HepG2 (cell line): ENCODE results near the gene SDK1. TPM values are rescaled to one million over a fixed set of nuclear protein-coding genes. Genes with fewer than 3 reads are reported as not detected.

ENCODE experiments used
- ATAC-seq: fragments of 200-7000 bp; cut with Tn5 transposase; 3 replicates; pipeline ENCODE4 v1.9.1; 2020; ENCODE audit warnings: mild to moderate bottlenecking, moderate library complexity
- BruUV-seq: library from RNA; stranded (reverse); fragments of 400-500 nt; replicated peaks from 2 replicates; lab custom pipeline; 2021; lab: Mats Ljungman, UMichigan
- CTCF ChIA-PET: fragments of 300-600 bp; formaldehyde crosslinking; extraction: SDS; loops from one replicate; lab custom pipeline; 2021; ENCODE audit warnings: low total read pairs, inconsistent platforms, low intra/inter-chr PET ratio; lab: Yijun Ruan, JAX
- POLR2A ChIA-PET: fragments of 350-600 bp; sonication (Branson Sonifier 250); formaldehyde crosslinking; loops from one replicate; lab custom pipeline; 2020; ENCODE audit warnings: antibody characterized with exemption, inconsistent platforms; lab: Yijun Ruan, JAX
- DNase-seq: peaks from one replicate; pipeline ENCODE4 v3.0.0-alpha.2; 2015; ENCODE audit warnings: low spot score
- FAIRE-seq: peaks from 3 replicates; lab custom pipeline; 2011; peaks lifted over from hg19 to GRCh38; lab: Jason Lieb, UNC
- H2AFZ ChIP-seq: one replicate; pipeline ENCODE4 v1.6.1; 2011; ENCODE audit warnings: low read length, inconsistent platforms
- H3K27ac ChIP-seq: fragments of 300-600 bp; 3 replicates; pipeline ENCODE4 v1.8.0; 2011; ENCODE audit warnings: mixed run types, mild to moderate bottlenecking, mixed read lengths, low read length, inconsistent platforms; ENCODE audit not compliant: insufficient read depth; ENCODE audit errors: extremely low read length
- H3K27me3 ChIP-seq, 2 experiments: fragments of 200-600 bp in 1 of 2; 2 replicates in 1 of 2; 3 replicates in 1 of 2; pipeline versions ENCODE4 v1.6.0 to v1.8.0; 2011; ENCODE audit warnings: low read length in 2 of 2, mild to moderate bottlenecking in 2 of 2, moderate library complexity in 2 of 2, inconsistent platforms in 1 of 2; ENCODE audit not compliant: insufficient read depth in 2 of 2, control insufficient read depth in 1 of 2
- H3K36me3 ChIP-seq, 2 experiments: fragments of 200-600 bp in 1 of 2; replicated peaks in 1 of 2; 2 replicates in 1 of 2; 3 replicates in 1 of 2; pipeline versions ENCODE4 v1.5.1 to v1.8.0; 2011; ENCODE audit warnings: low read length in 2 of 2, inconsistent platforms in 1 of 2; ENCODE audit not compliant: insufficient read depth in 2 of 2, control insufficient read depth in 1 of 2
- H3K4me1 ChIP-seq: 2 replicates; pipeline ENCODE4 v1.5.1; 2012; ENCODE audit warnings: low read length, inconsistent platforms; ENCODE audit not compliant: insufficient read depth
- H3K4me2 ChIP-seq: 2 replicates; pipeline ENCODE4 v1.6.0; 2011; ENCODE audit warnings: low read depth, low read length, inconsistent platforms
- H3K4me3 ChIP-seq, 3 experiments: fragments of 200-600 bp in 1 of 3; sonication (generic), shearing (Covaris generic) in 1 of 3; replicated peaks in 1 of 3; 2 replicates each; pipeline ENCODE4 v1.5.1; 2011 to 2016; ENCODE audit warnings: low read length in 3 of 3, inconsistent platforms in 2 of 3, low read depth in 2 of 3, mild to moderate bottlenecking in 2 of 3, control low read depth in 1 of 3, mixed read lengths in 1 of 3; ENCODE audit not compliant: insufficient read depth in 1 of 3
- H3K79me2 ChIP-seq: one replicate; pipeline ENCODE4 v1.6.1; 2011; ENCODE audit warnings: low read length, inconsistent platforms; ENCODE audit not compliant: insufficient read depth
- H3K9ac ChIP-seq: 2 replicates; pipeline ENCODE4 v1.6.0; 2011; ENCODE audit warnings: mild to moderate bottlenecking, low read depth, low read length, inconsistent platforms; ENCODE audit not compliant: insufficient read depth
- H3K9me3 ChIP-seq: 2 replicates; pipeline ENCODE4 v1.5.1; 2012; ENCODE audit warnings: mild to moderate bottlenecking, low read length
- H4K20me1 ChIP-seq: 2 replicates; pipeline ENCODE4 v1.6.0; 2011; ENCODE audit warnings: inconsistent platforms, mild to moderate bottlenecking, low read length, moderate library complexity; ENCODE audit not compliant: insufficient read depth
- ELF4 ChIP-seq: sonication (generic); formaldehyde crosslinking; IDR thresholded peaks from 2 replicates; pipeline ENCODE4 v1.5.0; 2020; ENCODE audit warnings: missing genetic modification reagents, mild to moderate bottlenecking, moderate library complexity, borderline replicate concordance
- JUN ChIP-seq: sonication (generic); formaldehyde crosslinking; IDR thresholded peaks from 2 replicates; pipeline ENCODE4 v1.4.0; 2020; ENCODE audit warnings: mild to moderate bottlenecking, missing genetic modification reagents
- KDM5A ChIP-seq: fragments of 200-600 bp; sonication (generic); IDR thresholded peaks from 2 replicates; pipeline ENCODE4 v1.7.0; 2018; ENCODE audit warnings: antibody characterized with exemption, mild to moderate bottlenecking, low read length, borderline replicate concordance
- SATB2 ChIP-seq: sonication (generic); formaldehyde crosslinking; IDR thresholded peaks from 2 replicates; pipeline ENCODE4 v1.5.0; 2020; ENCODE audit warnings: missing genetic modification reagents
- ZNF44 ChIP-seq: sonication (generic); formaldehyde crosslinking; IDR thresholded peaks from 2 replicates; pipeline ENCODE4 v1.5.1; 2020; ENCODE audit warnings: mild to moderate bottlenecking, missing genetic modification reagents
- WGBS: methylation state at CpG from one replicate; pipeline ENCODE4 v1.1.6; 2017; ENCODE audit warnings: low lambda C conversion rate; 5-methylcytosine and 5-hydroxymethylcytosine counted together
- in situ Hi-C: cut with HindIII; loops from 2 replicates; pipeline ENCODE4 v1.10.0; 2017; ENCODE audit warnings: low pct_unique_long_range_greater_than_20kb; ENCODE audit not compliant: extremely low pct_ligation_motif_present
- intact Hi-C: fragments of 100-400 bp; cut with micrococcal nuclease; formaldehyde crosslinking; loops from one replicate; pipeline ENCODE4 v1.10.0; 2022; ENCODE audit not compliant: unreplicated experiment
- polyA plus RNA-seq, 8 experiments: library from polyadenylated mRNA; depleted of rRNA in 3 of 8; stranded (reverse) in 7 of 8; unstranded in 1 of 8; fragments of >200 nt; fragmentation: Illumina TruSeq in 4 of 8; extraction: Trizol in 4 of 8; gene quantifications; 2 replicates each; pipeline versions ENCODE4 v1.2.1 to v1.2.3, GENCODE V29; 2011 to 2016; ENCODE audit warnings: low read depth in 4 of 8, missing spikeins in 1 of 8, mixed read lengths in 1 of 8; ENCODE audit not compliant: insufficient read depth in 1 of 8
- total RNA-seq, 5 experiments: library from RNA; depleted of rRNA; stranded (reverse); fragments of >200 nt; fragmentation: Illumina TruSeq; extraction: Trizol; gene quantifications; 2 replicates each; pipeline ENCODE4 v1.2.3, GENCODE V29; 2016; ENCODE audit warnings: low read depth in 1 of 5
- TF ChIP-seq, protein P1 (sequence below): sonication (generic); formaldehyde crosslinking; IDR thresholded peaks from 2 replicates; pipeline ENCODE4 v1.4.0; 2020; ENCODE audit warnings: missing genetic modification reagents
- TF ChIP-seq, protein P2 (sequence below): sonication (generic); formaldehyde crosslinking; IDR thresholded peaks from 2 replicates; pipeline ENCODE4 v1.4.0; 2020; ENCODE audit warnings: mild to moderate bottlenecking, missing genetic modification reagents, borderline replicate concordance
- TF ChIP-seq, protein P3 (sequence below): sonication (generic); formaldehyde crosslinking; conservative IDR thresholded peaks from 2 replicates; pipeline ENCODE4 v1.8.0; 2022; ENCODE audit warnings: mild to moderate bottlenecking, moderate library complexity, missing genetic modification reagents
- TF ChIP-seq, protein P4 (sequence below): sonication (generic); formaldehyde crosslinking; IDR thresholded peaks from 2 replicates; pipeline ENCODE4 v1.4.0; 2020; ENCODE audit warnings: missing genetic modification reagents, borderline replicate concordance
- TF ChIP-seq, protein P5 (sequence below): IDR thresholded peaks from 2 replicates; pipeline ENCODE4 v1.6.1; 2016; ENCODE audit warnings: control low read depth
- TF ChIP-seq, protein P6 (sequence below): sonication (generic); formaldehyde crosslinking; IDR thresholded peaks from 2 replicates; pipeline ENCODE4 v1.8.1; 2022; ENCODE audit warnings: mild to moderate bottlenecking, missing genetic modification reagents

SDK1 gene
- total and polyA plus RNA-seq, 2 of the 13 experiments (the other 11 are each of a cell fraction or from before 2014, with no cell fraction given) = 0.35 to 2.4 TPM

DNA sequence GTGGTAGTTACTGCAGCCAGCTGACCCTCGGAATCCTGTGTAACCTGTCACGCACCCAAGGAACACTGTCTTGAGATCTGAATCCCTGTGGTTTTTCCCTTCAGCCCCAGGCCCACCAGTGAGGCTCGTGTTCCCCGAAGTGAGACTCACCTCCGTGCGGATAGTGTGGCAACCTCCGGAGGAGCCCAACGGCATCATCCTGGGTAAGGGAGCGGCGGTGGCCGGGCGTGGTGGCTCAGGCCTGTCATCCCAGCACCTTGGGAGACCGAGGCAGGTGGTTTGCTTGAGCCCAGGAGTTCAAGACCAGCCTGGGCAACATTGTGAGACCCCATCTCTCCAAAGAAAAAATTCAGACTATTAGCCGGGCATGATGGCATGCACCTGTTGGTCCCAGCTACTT lies 831.2 kb downstream of the SDK1 start:
- FAIRE-seq (no peak), DNase-seq (no peak), ATAC-seq (no peak)
- Histone ChIP-seq H3K79me2 (no peaks in the 10 kb centered on the region), H3K4me1 (peaks cover 28% of the 10 kb centered on the region), H3K4me2 (no peak overlapping the region), H3K4me3 (no peak overlapping the region), H3K36me3 (no peaks in the 10 kb centered on the region), H3K27ac (no peak overlapping the region), H3K9ac (no peak overlapping the region), H3K27me3 (no peaks in the 10 kb centered on the region), H4K20me1 (no peaks in the 10 kb centered on the region), H2AFZ (no peak overlapping the region), H3K9me3 (no peaks in the 10 kb centered on the region)
- ChIA-PET POLR2A (no interaction called here), CTCF (no interaction called here)
- 84% methylated on average over 10 of the region's 14 CpGs for WGBS
- intact Hi-C loops = loop anchor here (5.0 kb wide), 1 partner anchor 375 kb away; no protein-coding TSS in a partner anchor
- in situ Hi-C loops = no loop called here
- no TSS peak for BruUV-seq
- TF ChIP-seq, protein P1, sequence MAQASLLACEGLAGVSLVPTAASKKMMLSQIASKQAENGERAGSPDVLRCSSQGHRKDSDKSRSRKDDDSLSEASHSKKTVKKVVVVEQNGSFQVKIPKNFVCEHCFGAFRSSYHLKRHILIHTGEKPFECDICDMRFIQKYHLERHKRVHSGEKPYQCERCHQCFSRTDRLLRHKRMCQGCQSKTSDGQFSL = no peak
- TF ChIP-seq, protein P2, sequence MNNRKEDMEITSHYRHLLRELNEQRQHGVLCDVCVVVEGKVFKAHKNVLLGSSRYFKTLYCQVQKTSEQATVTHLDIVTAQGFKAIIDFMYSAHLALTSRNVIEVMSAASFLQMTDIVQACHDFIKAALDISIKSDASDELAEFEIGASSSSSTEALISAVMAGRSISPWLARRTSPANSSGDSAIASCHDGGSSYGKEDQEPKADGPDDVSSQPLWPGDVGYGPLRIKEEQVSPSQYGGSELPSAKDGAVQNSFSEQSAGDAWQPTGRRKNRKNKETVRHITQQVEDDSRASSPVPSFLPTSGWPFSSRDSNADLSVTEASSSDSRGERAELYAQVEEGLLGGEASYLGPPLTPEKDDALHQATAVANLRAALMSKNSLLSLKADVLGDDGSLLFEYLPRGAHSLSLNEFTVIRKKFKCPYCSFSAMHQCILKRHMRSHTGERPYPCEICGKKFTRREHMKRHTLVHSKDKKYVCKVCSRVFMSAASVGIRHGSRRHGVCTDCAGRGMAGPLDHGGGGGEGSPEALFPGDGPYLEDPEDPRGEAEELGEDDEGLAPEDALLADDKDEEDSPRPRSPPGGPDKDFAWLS (CRISPR knock-in tag) = no peak
- no peak for TF ChIP-seq ZNF44 (CRISPR knock-in tag)
- TF ChIP-seq, protein P3, sequence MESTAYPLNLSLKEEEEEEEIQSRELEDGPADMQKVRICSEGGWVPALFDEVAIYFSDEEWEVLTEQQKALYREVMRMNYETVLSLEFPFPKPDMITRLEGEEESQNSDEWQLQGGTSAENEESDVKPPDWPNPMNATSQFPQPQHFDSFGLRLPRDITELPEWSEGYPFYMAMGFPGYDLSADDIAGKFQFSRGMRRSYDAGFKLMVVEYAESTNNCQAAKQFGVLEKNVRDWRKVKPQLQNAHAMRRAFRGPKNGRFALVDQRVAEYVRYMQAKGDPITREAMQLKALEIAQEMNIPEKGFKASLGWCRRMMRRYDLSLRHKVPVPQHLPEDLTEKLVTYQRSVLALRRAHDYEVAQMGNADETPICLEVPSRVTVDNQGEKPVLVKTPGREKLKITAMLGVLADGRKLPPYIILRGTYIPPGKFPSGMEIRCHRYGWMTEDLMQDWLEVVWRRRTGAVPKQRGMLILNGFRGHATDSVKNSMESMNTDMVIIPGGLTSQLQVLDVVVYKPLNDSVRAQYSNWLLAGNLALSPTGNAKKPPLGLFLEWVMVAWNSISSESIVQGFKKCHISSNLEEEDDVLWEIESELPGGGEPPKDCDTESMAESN (CRISPR knock-in tag) = no peak
- TF ChIP-seq, protein P4, sequence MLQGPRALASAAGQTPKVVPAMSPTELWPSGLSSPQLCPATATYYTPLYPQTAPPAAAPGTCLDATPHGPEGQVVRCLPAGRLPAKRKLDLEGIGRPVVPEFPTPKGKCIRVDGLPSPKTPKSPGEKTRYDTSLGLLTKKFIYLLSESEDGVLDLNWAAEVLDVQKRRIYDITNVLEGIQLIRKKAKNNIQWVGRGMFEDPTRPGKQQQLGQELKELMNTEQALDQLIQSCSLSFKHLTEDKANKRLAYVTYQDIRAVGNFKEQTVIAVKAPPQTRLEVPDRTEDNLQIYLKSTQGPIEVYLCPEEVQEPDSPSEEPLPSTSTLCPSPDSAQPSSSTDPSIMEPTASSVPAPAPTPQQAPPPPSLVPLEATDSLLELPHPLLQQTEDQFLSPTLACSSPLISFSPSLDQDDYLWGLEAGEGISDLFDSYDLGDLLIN (CRISPR knock-in tag) = no peak
- no peak for TF ChIP-seq ELF4 (CRISPR knock-in tag)
- TF ChIP-seq SATB2 = no peak
- TF ChIP-seq KDM5A = no peak
- TF ChIP-seq JUN (CRISPR knock-in tag) = no peak
- TF ChIP-seq, protein P5, sequence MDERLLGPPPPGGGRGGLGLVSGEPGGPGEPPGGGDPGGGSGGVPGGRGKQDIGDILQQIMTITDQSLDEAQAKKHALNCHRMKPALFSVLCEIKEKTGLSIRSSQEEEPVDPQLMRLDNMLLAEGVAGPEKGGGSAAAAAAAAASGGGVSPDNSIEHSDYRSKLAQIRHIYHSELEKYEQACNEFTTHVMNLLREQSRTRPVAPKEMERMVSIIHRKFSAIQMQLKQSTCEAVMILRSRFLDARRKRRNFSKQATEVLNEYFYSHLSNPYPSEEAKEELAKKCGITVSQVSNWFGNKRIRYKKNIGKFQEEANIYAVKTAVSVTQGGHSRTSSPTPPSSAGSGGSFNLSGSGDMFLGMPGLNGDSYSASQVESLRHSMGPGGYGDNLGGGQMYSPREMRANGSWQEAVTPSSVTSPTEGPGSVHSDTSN (CRISPR knock-in tag) = no peak
- TF ChIP-seq, protein P6, sequence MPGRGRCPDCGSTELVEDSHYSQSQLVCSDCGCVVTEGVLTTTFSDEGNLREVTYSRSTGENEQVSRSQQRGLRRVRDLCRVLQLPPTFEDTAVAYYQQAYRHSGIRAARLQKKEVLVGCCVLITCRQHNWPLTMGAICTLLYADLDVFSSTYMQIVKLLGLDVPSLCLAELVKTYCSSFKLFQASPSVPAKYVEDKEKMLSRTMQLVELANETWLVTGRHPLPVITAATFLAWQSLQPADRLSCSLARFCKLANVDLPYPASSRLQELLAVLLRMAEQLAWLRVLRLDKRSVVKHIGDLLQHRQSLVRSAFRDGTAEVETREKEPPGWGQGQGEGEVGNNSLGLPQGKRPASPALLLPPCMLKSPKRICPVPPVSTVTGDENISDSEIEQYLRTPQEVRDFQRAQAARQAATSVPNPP = no peak
